ENCODE results near the gene FOSL1.

DNA sequence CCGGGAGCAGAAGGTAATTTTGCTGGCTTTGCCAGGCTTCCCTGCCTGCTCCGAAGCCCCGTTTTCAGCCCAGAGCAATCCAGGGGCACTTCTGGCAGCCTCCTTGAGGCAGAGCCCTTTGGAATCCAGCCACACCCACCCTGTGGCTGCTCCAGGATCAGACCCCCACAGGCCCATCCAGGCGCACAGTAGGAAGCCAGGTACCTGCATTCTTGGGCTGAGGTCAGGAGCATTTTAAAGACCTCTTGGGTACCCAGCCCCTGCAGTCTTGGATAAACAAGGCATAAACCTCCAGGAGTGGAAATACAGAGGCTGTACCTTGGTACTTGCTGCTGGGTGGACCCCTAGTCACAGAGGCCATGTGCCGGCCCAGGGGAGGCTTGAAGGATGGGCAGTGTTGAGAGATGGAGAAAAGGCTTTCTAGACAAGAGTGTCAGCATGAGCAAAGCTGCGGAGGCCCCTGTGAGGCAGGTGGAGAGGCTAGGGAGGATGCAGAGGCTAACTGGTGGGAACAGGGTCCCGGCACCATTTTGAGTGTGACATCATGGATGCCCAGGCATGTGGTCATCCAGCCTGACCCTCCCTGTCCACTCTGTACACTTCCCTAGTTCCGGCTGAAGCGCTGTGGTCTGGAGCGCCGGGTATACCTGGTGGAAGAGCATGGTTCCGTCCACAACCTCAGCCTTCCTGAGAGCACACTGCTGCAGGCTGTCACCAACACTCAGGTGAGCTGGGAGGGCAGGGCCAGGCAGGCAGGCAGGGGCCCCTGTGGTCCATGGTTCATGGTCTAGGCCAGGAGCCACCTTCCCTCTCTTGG lies 36.1 kb downstream of the FOSL1 start:
- TF ChIP-seq, protein P1, sequence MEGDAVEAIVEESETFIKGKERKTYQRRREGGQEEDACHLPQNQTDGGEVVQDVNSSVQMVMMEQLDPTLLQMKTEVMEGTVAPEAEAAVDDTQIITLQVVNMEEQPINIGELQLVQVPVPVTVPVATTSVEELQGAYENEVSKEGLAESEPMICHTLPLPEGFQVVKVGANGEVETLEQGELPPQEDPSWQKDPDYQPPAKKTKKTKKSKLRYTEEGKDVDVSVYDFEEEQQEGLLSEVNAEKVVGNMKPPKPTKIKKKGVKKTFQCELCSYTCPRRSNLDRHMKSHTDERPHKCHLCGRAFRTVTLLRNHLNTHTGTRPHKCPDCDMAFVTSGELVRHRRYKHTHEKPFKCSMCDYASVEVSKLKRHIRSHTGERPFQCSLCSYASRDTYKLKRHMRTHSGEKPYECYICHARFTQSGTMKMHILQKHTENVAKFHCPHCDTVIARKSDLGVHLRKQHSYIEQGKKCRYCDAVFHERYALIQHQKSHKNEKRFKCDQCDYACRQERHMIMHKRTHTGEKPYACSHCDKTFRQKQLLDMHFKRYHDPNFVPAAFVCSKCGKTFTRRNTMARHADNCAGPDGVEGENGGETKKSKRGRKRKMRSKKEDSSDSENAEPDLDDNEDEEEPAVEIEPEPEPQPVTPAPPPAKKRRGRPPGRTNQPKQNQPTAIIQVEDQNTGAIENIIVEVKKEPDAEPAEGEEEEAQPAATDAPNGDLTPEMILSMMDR (conservative IDR thresholded peaks at IDR 0.05 in 1 of 2, IDR thresholded peaks at IDR 0.05 in 1 of 2; ENCODE audit: low read depth in 1 of 2, low read length in 2 of 2): no peak
- TF ChIP-seq EZH2 (IDR thresholded peaks at IDR 0.05; ENCODE audit: low read length, missing control alignments): no peak
